Skin of body (tissue), 2 donors: ENCODE measurements around the gene COPS7B. TPM values are rescaled to one million over a fixed set of nuclear protein-coding genes. Genes with fewer than 3 reads are reported as not detected.

Source experiments
- DNase-seq: peaks from one replicate; lab custom pipeline; 2025; lab: John Stamatoyannopoulos, UW
- total RNA-seq: library from RNA; depleted of rRNA; stranded (reverse); fragments of >200 nt; gene quantifications from one replicate; pipeline ENCODE4 v1.2.3, GENCODE V29; 2014

COPS7B gene
- total RNA-seq, 1 donor from 2014 or later: 27.7 TPM

GRCh38 chr2:231785413-231785812 lies 832 bp upstream of the COPS7B start:
- no peak for DNase-seq

- no peak for DNase-seq
Measured at GRCh38 chr2:231785822-231786176, 446 bp upstream of the COPS7B start.

GRCh38 chr2:231786917-231787292 lies 660 bp downstream of the COPS7B start:
- DNase-seq: no peak

GRCh38 chr2:231791107-231791506 lies 4.9 kb downstream of the COPS7B start:
- DNase-seq: no peak

- no peak for DNase-seq
Measured at GRCh38 chr2:231794383-231794782, 8.1 kb downstream of the COPS7B start.

- DNase-seq: no peak
Measured at GRCh38 chr2:231795525-231796327, 9.5 kb downstream of the COPS7B start.

GRCh38 chr2:231800493-231801091 lies 14.3 kb downstream of the COPS7B start:
- DNase-seq: no peak

- DNase-seq: no peak
Measured at GRCh38 chr2:231803501-231804138, 17.4 kb downstream of the COPS7B start.

- DNase-seq: peak; percentile 18
Measured at GRCh38 chr2:231807020-231807419, 20.8 kb downstream of the COPS7B start.

GRCh38 chr2:231810905-231811304 lies 24.7 kb downstream of the COPS7B start:
- DNase-seq: no peak

GRCh38 chr2:231816327-231817026 lies 30.2 kb downstream of the COPS7B start:
- DNase-seq: no peak

- no peak for DNase-seq
Measured at GRCh38 chr2:231819447-231820042, 33.3 kb downstream of the COPS7B start.

GRCh38 chr2:231820786-231821303 lies 34.6 kb downstream of the COPS7B start:
- DNase-seq: no peak

- DNase-seq: no peak
Measured at GRCh38 chr2:231821908-231822307, 35.7 kb downstream of the COPS7B start.

- no peak for DNase-seq
Measured at GRCh38 chr2:231853105-231853504, 66.9 kb downstream of the COPS7B start.

GRCh38 chr2:231854616-231855125 lies 68.4 kb downstream of the COPS7B start:
- DNase-seq: no peak

GRCh38 chr2:231856959-231857358 lies 70.7 kb downstream of the COPS7B start:
- DNase-seq: no peak
